IPS-NIHi7 (cell line): Measurements from ENCODE around the gene ACE2.

Experiments
- DNase-seq: peaks from one replicate; pipeline ENCODE4 v3.0.0; 2012; ENCODE audit warnings: mixed read lengths; ENCODE audit errors: extremely low spot score

The ACE2 gene

GRCh38 chrX:15576019-15576418 is 24.7 kb downstream of the ACE2 start:
- no peak for DNase-seq

- DNase-seq: no peak
Measured at GRCh38 chrX:15574017-15574416, 26.7 kb downstream of the ACE2 start.

GRCh38 chrX:15570145-15570544 is 30.6 kb downstream of the ACE2 start:
- DNase-seq: no peak

- DNase-seq: no peak
Measured at GRCh38 chrX:15567886-15568616, 32.7 kb downstream of the ACE2 start.

GRCh38 chrX:15567267-15567666 is 33.5 kb downstream of the ACE2 start:
- DNase-seq: no peak

GRCh38 chrX:15566244-15566643 is 34.5 kb downstream of the ACE2 start:
- DNase-seq: no peak

- peak; percentile 73 for DNase-seq
Measured at GRCh38 chrX:15564981-15565579, 35.7 kb downstream of the ACE2 start.

- no peak for DNase-seq
Measured at GRCh38 chrX:15563056-15563455, 37.7 kb downstream of the ACE2 start.

GRCh38 chrX:15560924-15561323 is 39.8 kb downstream of the ACE2 start:
- no peak for DNase-seq

GRCh38 chrX:15559227-15559626 is 41.5 kb downstream of the ACE2 start:
- no peak for DNase-seq

GRCh38 chrX:15549189-15550012 is 51.4 kb downstream of the ACE2 start:
- DNase-seq: no peak

GRCh38 chrX:15547356-15547755 is 53.4 kb downstream of the ACE2 start:
- no peak for DNase-seq

- DNase-seq: no peak
Measured at GRCh38 chrX:15546745-15547144, 54.0 kb downstream of the ACE2 start.

GRCh38 chrX:15530318-15530717 is 70.4 kb downstream of the ACE2 start:
- DNase-seq: no peak

GRCh38 chrX:15529165-15529564 is 71.6 kb downstream of the ACE2 start:
- DNase-seq: no peak

- DNase-seq: no peak
Measured at GRCh38 chrX:15525664-15526416, 74.9 kb downstream of the ACE2 start.

GRCh38 chrX:15524417-15524816 is 76.3 kb downstream of the ACE2 start:
- DNase-seq: no peak

GRCh38 chrX:15523088-15523487 is 77.7 kb downstream of the ACE2 start:
- DNase-seq: no peak

- no peak for DNase-seq
Measured at GRCh38 chrX:15522464-15522863, 78.3 kb downstream of the ACE2 start.

- no peak for DNase-seq
Measured at GRCh38 chrX:15515931-15516330, 84.8 kb downstream of the ACE2 start.

GRCh38 chrX:15514279-15514678 is 86.5 kb downstream of the ACE2 start:
- DNase-seq: no peak

GRCh38 chrX:15512401-15512965 is 88.3 kb downstream of the ACE2 start:
- DNase-seq: no peak
